GM06990 (cell line): ENCODE results near the gene SAMD14.

ENCODE experiments used
- DNase-seq: peaks from one replicate; pipeline ENCODE4 v3.0.0-alpha.2; 2011; ENCODE audit not compliant: insufficient read length; ENCODE audit errors: extremely low read depth
- H3K27me3 ChIP-seq: replicated peaks from 2 replicates; pipeline ENCODE4 v1.6.0; 2011; ENCODE audit warnings: low read length; ENCODE audit not compliant: control insufficient read depth, insufficient read depth
- H3K36me3 ChIP-seq: 2 replicates; pipeline ENCODE4 v1.5.1; 2011; ENCODE audit warnings: low read length; ENCODE audit not compliant: control insufficient read depth, insufficient read depth
- H3K4me3 ChIP-seq: replicated peaks from 2 replicates; pipeline ENCODE4 v1.5.1; 2011; ENCODE audit warnings: low read depth, mild to moderate bottlenecking, control low read depth, low read length
- CTCF ChIP-seq: IDR thresholded peaks from 2 replicates; pipeline ENCODE4 v1.5.1; 2011; ENCODE audit warnings: low read length, control low read depth, mild to moderate bottlenecking, inconsistent platforms; ENCODE audit not compliant: insufficient read depth, poor library complexity, severe bottlenecking

The SAMD14 gene

GRCh38 chr17:50075446-50076032 is 54.4 kb downstream of the SAMD14 start:
- Histone ChIP-seq H3K4me3 (no peak overlapping the region), H3K36me3 (peaks cover 9% of the 10 kb centered on the region), H3K27me3 (no peaks in the 10 kb centered on the region)
- DNase-seq: no peak
- TF ChIP-seq CTCF: no peak

GRCh38 chr17:50074227-50074626 is 55.7 kb downstream of the SAMD14 start:
- DNase-seq: no peak
- Histone ChIP-seq H3K4me3 (no peak overlapping the region), H3K36me3 (peaks cover 9% of the 10 kb centered on the region), H3K27me3 (no peaks in the 10 kb centered on the region)
- TF ChIP-seq CTCF: no peak

- no peak for DNase-seq
- peaks cover 9% of the 10 kb centered on the region for H3K36me3 ChIP-seq
- no peak overlapping the region for H3K4me3 ChIP-seq
- no peak for TF ChIP-seq CTCF
- no peaks in the 10 kb centered on the region for H3K27me3 ChIP-seq
Observed at GRCh38 chr17:50072925-50073324, 57.0 kb downstream of the SAMD14 start.

GRCh38 chr17:50072130-50072529 is 57.8 kb downstream of the SAMD14 start:
- peaks cover 5% of the 10 kb centered on the region for H3K36me3 ChIP-seq
- no peak overlapping the region for H3K4me3 ChIP-seq
- no peaks in the 10 kb centered on the region for H3K27me3 ChIP-seq
- DNase-seq: no peak
- TF ChIP-seq CTCF: no peak

GRCh38 chr17:50071692-50072091 is 58.3 kb downstream of the SAMD14 start:
- no peak overlapping the region for H3K4me3 ChIP-seq

More at GRCh38 chr17:50071692-50072091, 58.3 kb downstream of the SAMD14 start:
- no peak for TF ChIP-seq CTCF
- peaks cover 5% of the 10 kb centered on the region for H3K36me3 ChIP-seq
- H3K27me3 ChIP-seq: no peaks in the 10 kb centered on the region
- DNase-seq: no peak
